HFFc6 (cell line): Measurements from ENCODE around the gene FARP1. TPM values are rescaled to one million over a fixed set of nuclear protein-coding genes. Genes with fewer than 3 reads are reported as not detected.
A peak's percentile ranks its signal among the peaks of the same experiment; 100 is the strongest.

Source experiments
- DNase-seq: peaks from one replicate; pipeline ENCODE4 v3.0.0-alpha.2; 2018
- H3K27ac Mint-ChIP-seq: 2 replicates; pipeline ENCODE4 v1.8.0; 2020; ENCODE audit warnings: mild to moderate bottlenecking, mixed read lengths
- H3K27me3 Mint-ChIP-seq: 2 replicates; pipeline ENCODE4 v1.8.0; 2021; ENCODE audit warnings: mild to moderate bottlenecking, moderate library complexity, mixed read lengths; ENCODE audit not compliant: insufficient read depth
- H3K36me3 Mint-ChIP-seq: 2 replicates; pipeline ENCODE4 v1.8.0; 2021; ENCODE audit warnings: low read depth, mixed read lengths
- H3K4me1 Mint-ChIP-seq: 2 replicates; pipeline ENCODE4 v1.8.0; 2020; ENCODE audit warnings: low read depth, mixed read lengths
- H3K4me3 Mint-ChIP-seq: 2 replicates; pipeline ENCODE4 v1.8.0; 2020; ENCODE audit warnings: mild to moderate bottlenecking, moderate library complexity, mixed read lengths
- H3K9me3 Mint-ChIP-seq: 2 replicates; pipeline ENCODE4 v1.8.0; 2020; ENCODE audit warnings: mild to moderate bottlenecking, mixed read lengths
- CTCF ChIP-seq: fragments of 200-600 bp; sonication (generic); IDR thresholded peaks from 2 replicates; pipeline ENCODE4 v1.5.0; 2021; ENCODE audit warnings: antibody characterized with exemption, mild to moderate bottlenecking
- total RNA-seq, 6 experiments: library from RNA; stranded (reverse); fragmentation: NEBNext Ultra II Directional; extraction: Animal tissue kit (Norgen Biotek cat#: 25700); gene quantifications; 2 replicates in 1 of 6; 3 replicates in 5 of 6; pipeline ENCODE4 v1.2.3, GENCODE V29; 2021

FARP1 gene
- total RNA-seq, 6 experiments from 2014 or later: 140 to 181 (median 150) TPM

GRCh38 chr13:98297051-98297450 is 154.2 kb downstream of the FARP1 start:
- peaks cover 10% of the 10 kb centered on the region for H3K36me3 Mint-ChIP-seq
- DNase-seq: no peak
- H3K4me1 Mint-ChIP-seq: peaks cover 83% of the 10 kb centered on the region
- H3K9me3 Mint-ChIP-seq: no peaks in the 10 kb centered on the region
- no peak overlapping the region for H3K27ac Mint-ChIP-seq
- H3K27me3 Mint-ChIP-seq: no peaks in the 10 kb centered on the region; the same call in 1 of the 2 replicates
- no peak for TF ChIP-seq CTCF
- no peak overlapping the region for H3K4me3 Mint-ChIP-seq

- no peak overlapping the region for H3K4me3 Mint-ChIP-seq
These were observed 154.9 kb downstream of the FARP1 start for GRCh38 chr13:98297745-98298144.

GRCh38 chr13:98298599-98298998 is 155.7 kb downstream of the FARP1 start:
- H3K27ac Mint-ChIP-seq: no peak overlapping the region
- TF ChIP-seq CTCF: no peak
- no peaks in the 10 kb centered on the region for H3K9me3 Mint-ChIP-seq
- peaks cover 15% of the 10 kb centered on the region for H3K36me3 Mint-ChIP-seq
- no peak overlapping the region for H3K4me3 Mint-ChIP-seq
- H3K4me1 Mint-ChIP-seq: peaks cover 81% of the 10 kb centered on the region
- DNase-seq: no peak
- H3K27me3 Mint-ChIP-seq: no peaks in the 10 kb centered on the region

More at GRCh38 chr13:98297745-98298144, 154.9 kb downstream of the FARP1 start:
- no peaks in the 10 kb centered on the region for H3K9me3 Mint-ChIP-seq
- H3K27me3 Mint-ChIP-seq: no peaks in the 10 kb centered on the region; the same call in 1 of the 2 replicates
- no peak overlapping the region for H3K27ac Mint-ChIP-seq
- no peak for DNase-seq
- peaks cover 89% of the 10 kb centered on the region for H3K4me1 Mint-ChIP-seq
- H3K36me3 Mint-ChIP-seq: peaks cover 15% of the 10 kb centered on the region
- no peak for TF ChIP-seq CTCF

- H3K9me3 Mint-ChIP-seq: no peaks in the 10 kb centered on the region
- no peak for DNase-seq
- H3K4me3 Mint-ChIP-seq: no peak overlapping the region
- no peak for TF ChIP-seq CTCF
- H3K27ac Mint-ChIP-seq: peak overlapping the region; percentile 32; the same call in 1 of the 2 replicates
- H3K36me3 Mint-ChIP-seq: peaks cover 15% of the 10 kb centered on the region
- no peaks in the 10 kb centered on the region for H3K27me3 Mint-ChIP-seq
- peaks cover 73% of the 10 kb centered on the region for H3K4me1 Mint-ChIP-seq
These were observed 156.5 kb downstream of the FARP1 start for GRCh38 chr13:98299235-98299965.

- TF ChIP-seq CTCF: no peak
- Mint-ChIP-seq H3K9me3 (no peaks in the 10 kb centered on the region), H3K36me3 (peaks cover 15% of the 10 kb centered on the region), H3K27ac (peak overlapping the region; percentile 32; the same call in 1 of the 2 replicates), H3K4me3 (no peak overlapping the region), H3K4me1 (peaks cover 69% of the 10 kb centered on the region), H3K27me3 (no peaks in the 10 kb centered on the region)
- no peak for DNase-seq
These were observed 157.1 kb downstream of the FARP1 start for GRCh38 chr13:98299966-98300350.
